Islet of Langerhans (tissue), 1 donor: ENCODE data around the gene PAIP2.
"Not testable (repeated sequence)": the region's sequence is repeated elsewhere in the genome, so short reads cannot be mapped to it uniquely, and the experiment has no call there.

ENCODE experiments used
- FAIRE-seq: peaks from one replicate; lab custom pipeline; 2011; peaks lifted over from hg19 to GRCh38; lab: Jason Lieb, UNC

Gene PAIP2

DNA sequence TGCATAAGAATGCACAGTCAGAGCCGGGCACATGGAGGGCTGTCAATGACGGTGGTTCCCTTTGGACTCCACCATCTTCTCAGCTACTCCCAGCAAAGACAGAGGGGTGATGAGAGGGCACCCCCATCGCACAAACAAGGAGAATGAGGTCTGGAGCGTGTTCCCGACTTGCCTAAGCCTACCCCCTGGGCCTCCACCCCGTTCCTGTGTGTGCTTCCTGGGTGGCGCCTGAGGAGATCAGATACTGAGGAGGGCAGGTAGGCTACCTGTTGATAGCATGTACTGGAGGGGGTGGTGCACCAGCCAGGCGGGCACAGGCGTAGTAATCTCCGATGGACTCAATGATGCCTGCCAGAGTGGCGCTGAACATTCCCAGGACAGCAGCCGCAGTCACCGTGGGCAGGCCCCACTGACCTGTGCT lies 37.3 kb downstream of the PAIP2 start:
- FAIRE-seq = no peak

- no peak for FAIRE-seq
These were observed 38.2 kb downstream of the PAIP2 start for GRCh38 chr5:139379626-139380449.

- no peak for FAIRE-seq
These were observed 40.4 kb downstream of the PAIP2 start for GRCh38 chr5:139381837-139382761.

GRCh38 chr5:139382807-139383206 lies 41.2 kb downstream of the PAIP2 start:
- FAIRE-seq = no peak

- FAIRE-seq = no peak
These were observed 41.8 kb downstream of the PAIP2 start, which contains the start of gene SLC23A1 for GRCh38 chr5:139383275-139383992. TSS of gene SLC23A1 (minus strand) at chr5:139383297. CDS start at chr5:139383253, 44 bp downstream.

GRCh38 chr5:139383993-139384590 lies 42.4 kb downstream of the PAIP2 start:
- FAIRE-seq = no peak

GRCh38 chr5:139384591-139385051 lies 43.0 kb downstream of the PAIP2 start:
- FAIRE-seq = no peak

DNA sequence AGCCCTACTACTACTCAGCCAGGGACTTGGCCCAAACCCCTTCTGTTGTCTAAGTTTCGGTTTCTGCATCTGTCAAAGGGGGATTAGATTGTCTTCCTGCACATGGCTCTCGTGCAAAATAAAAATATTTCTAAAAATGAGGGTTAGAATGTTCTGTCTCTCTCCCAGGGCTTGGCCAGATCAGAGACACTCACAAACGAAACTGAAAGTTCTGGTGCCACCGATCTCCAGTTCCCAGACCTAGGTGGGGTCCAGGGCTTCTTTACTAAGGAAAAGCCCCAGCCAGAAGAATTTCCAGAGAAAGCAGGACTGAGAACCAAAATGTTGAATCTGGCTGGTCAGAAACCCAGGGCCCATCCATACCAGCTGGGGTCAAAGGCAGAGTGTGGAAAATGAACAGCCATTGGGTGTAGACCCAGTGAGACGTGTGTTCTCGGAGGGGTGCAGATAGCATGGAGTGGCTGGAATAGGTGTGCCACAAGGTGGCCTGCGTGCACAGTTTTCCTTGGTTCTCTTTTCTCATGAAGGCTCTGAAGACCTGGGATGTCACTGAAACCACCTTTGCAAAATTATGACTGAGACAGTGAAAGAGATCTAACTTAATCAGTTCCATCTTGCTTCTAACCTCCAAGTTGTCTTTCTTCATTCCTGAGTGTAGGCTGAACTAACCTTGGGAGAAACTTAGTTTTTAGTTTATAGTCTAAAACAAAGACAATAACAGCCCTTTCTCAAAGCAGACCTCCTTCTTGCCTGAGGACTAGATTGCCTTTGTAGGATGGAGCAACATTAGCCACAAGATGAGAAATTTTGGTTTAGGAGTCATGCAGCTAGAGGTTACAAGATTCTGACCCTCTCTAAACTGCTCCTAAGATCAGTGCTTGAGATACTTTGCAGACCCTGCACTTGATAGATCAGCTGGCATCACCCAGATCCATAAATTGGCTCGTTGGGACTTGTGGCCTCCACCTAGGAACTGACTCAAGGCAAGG lies 43.7 kb downstream of the PAIP2 start:
- no peak for FAIRE-seq

DNA sequence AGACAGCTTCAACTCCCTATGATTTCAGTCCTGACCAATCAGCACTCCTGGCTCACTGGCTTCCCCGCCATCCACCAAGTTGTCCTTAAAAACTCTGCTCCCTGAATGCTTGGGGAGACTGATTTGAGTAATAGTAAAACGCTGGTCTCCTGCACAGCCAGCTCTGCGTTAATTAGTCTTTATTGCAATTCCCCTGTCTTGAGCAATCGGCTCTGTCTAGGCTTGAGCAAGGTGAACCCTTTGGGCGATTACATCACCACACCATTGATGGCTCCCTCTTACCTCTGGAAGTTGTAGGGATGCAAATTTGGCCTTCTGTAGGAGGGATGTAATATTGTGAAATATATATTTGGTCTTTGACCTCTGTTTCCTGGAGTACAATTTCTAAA lies 44.4 kb downstream of the PAIP2 start:
- FAIRE-seq = no peak

DNA sequence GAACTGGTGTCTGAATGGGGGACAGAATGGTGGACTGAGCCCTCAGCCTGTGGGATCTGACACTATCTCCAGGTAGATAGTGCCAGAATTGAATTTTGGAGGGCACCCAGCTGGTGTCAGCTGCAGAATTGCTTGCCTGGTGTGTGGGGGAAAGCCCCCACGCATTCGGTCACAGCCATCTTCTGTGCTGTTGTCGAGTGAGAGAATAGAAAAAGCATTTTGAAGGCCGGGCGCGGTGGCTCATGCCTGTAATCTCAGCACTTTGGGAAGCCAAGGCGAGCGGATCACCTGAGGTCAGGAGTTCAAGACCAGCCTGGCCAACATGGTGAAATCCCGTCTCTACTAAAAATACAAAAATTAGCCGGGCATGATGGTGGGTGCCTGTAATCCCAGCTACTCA lies 45.3 kb downstream of the PAIP2 start:
- FAIRE-seq = not testable (repeated sequence)

- no peak for FAIRE-seq
These were observed 46.0 kb downstream of the PAIP2 start for GRCh38 chr5:139387611-139388197.

DNA sequence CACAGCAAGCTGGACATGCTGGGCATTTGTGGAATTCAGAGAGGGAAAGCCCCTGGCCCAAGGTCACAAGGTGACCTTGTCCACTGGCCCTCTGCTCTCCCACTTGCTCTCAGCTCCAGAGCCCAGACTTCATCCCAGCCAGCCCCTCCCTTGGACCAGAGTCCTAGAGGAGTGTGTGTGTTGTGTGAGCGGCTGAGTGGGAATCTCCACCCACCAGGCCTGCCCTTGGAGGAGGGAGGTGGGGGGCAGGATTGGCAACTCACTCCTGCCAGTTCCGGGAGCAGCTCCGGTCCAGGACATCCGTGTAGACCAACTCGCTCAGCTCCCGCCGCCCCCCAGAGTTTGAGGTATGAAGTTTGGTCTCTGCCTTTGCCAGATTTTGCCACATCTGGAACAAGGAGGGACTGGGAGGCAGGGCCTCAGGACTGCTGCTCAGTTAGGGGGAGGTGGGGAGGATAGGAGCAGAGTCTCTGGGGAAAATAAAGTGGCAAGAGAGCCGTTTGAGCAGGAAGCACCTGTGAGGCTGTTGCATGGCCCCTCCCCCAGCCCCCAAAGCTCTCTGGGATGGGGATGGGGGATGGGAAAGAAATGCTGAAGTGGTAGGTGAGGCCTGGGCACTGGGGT lies 46.7 kb downstream of the PAIP2 start:
- no peak for FAIRE-seq

DNA sequence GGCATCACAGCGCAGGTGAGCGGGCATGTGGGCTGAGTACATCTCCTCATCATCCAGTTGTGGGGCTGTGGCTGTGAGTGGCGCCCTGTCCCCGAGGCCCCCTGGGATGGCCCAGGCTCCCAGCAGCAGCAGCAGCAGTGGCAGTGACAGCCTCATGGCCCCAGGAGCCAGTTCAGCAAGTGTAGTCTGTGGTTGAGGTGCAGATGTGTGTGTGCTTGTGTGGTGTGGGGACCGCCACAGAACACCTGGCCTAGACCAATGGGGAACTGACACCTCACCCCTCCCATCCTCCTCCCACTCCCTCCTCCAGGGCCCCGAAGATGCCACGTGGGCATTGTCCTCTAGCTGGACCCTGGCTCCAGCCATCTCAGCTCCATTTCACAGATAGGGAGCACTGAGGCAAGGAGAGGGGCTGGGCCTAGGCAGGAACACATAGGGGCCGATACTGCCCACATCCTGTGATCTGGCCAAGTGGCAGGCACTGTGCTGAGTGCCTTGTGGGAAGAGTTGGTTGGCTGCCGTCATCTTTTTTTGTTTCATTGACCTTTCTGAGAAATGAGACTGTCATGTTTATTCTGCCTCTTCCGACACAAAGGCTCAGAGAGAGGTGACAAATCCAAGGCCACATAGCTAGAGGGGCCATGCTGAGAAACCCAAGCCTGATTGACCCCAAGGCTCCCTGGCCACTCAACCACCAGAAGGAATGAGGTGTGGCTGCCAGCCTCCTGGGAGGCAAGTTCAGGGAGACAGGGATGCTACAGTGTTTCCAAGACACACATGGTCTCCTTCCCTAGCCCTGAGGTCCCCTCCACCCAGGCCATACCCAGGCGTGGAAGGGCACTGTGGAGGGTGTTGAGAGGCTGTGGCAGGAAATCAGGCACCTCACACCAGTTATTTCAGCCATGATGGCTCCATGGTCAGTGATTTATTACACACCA lies 48.3 kb downstream of the PAIP2 start, which contains the start of gene MZB1:
MZB1 (minus strand) TSS at position 213 of the 938 bp plus-strand sequence; CDS start at position 156, 57 bp downstream.
- FAIRE-seq = no peak

GRCh38 chr5:139390639-139391569 lies 49.2 kb downstream of the PAIP2 start:
- FAIRE-seq = no peak

- FAIRE-seq = no peak
These were observed 50.1 kb downstream of the PAIP2 start for GRCh38 chr5:139391570-139392323.

GRCh38 chr5:139392324-139392677 lies 50.6 kb downstream of the PAIP2 start:
- no peak for FAIRE-seq
